MM.1S (cell line): ENCODE data around the gene NCAPH2.

Experiments used
- DNase-seq: peaks from one replicate; pipeline ENCODE4 v3.0.0-alpha.2; 2015
- H2AFZ ChIP-seq: fragments of 300-600 bp; sonication (generic); 2 replicates; pipeline ENCODE4 v1.6.0; 2016; ENCODE audit warnings: antibody characterized with exemption, low read length
- H3F3A ChIP-seq: fragments of 300-600 bp; sonication (generic); 2 replicates; pipeline ENCODE4 v1.6.1; 2016; ENCODE audit warnings: mild to moderate bottlenecking, antibody characterized with exemption, low read length, moderate library complexity, mixed read lengths; ENCODE audit not compliant: insufficient read depth
- H3K27ac ChIP-seq: fragments of 300-600 bp; sonication (generic); 2 replicates; pipeline ENCODE4 v1.5.1; 2016; ENCODE audit warnings: mild to moderate bottlenecking, low read length
- H3K27me3 ChIP-seq: fragments of 300-600 bp; sonication (generic); replicated peaks from 2 replicates; pipeline ENCODE4 v1.6.0; 2016; ENCODE audit warnings: low read length; ENCODE audit not compliant: insufficient read depth
- H3K36me3 ChIP-seq: fragments of 300-600 bp; sonication (generic); replicated peaks from 2 replicates; pipeline ENCODE4 v1.6.1; 2016; ENCODE audit warnings: mild to moderate bottlenecking, low read length, mixed read lengths; ENCODE audit not compliant: insufficient read depth
- H3K4me1 ChIP-seq: fragments of 300-600 bp; sonication (generic); 2 replicates; pipeline ENCODE4 v1.6.1; 2016; ENCODE audit warnings: low read length, mixed read lengths
- H3K4me2 ChIP-seq: fragments of 300-600 bp; sonication (generic); 2 replicates; pipeline ENCODE4 v1.6.0; 2016; ENCODE audit warnings: low read depth, low read length
- H3K4me3 ChIP-seq: fragments of 300-600 bp; sonication (generic); 2 replicates; pipeline ENCODE4 v1.5.1; 2016; ENCODE audit warnings: low read length, mixed read lengths
- H3K79me2 ChIP-seq: fragments of 300-600 bp; sonication (generic); 2 replicates; pipeline ENCODE4 v1.6.1; 2016; ENCODE audit warnings: mixed run types, low read length, mixed read lengths
- H3K9ac ChIP-seq: fragments of 300-600 bp; sonication (generic); 2 replicates; pipeline ENCODE4 v1.6.1; 2016; ENCODE audit warnings: low read length, mixed read lengths
- H3K9me2 ChIP-seq: fragments of 300-600 bp; sonication (generic); replicated peaks from 2 replicates; pipeline ENCODE4 v1.6.1; 2016; ENCODE audit warnings: mild to moderate bottlenecking, low read length, mixed read lengths; ENCODE audit not compliant: insufficient read depth
- H3K9me3 ChIP-seq: fragments of 300-600 bp; sonication (generic); replicated peaks from 2 replicates; pipeline ENCODE4 v1.6.1; 2016; ENCODE audit warnings: mild to moderate bottlenecking, low read length, mixed read lengths; ENCODE audit not compliant: insufficient read depth
- H4K20me1 ChIP-seq: fragments of 300-600 bp; sonication (generic); 2 replicates; pipeline ENCODE4 v1.6.1; 2016; ENCODE audit warnings: mild to moderate bottlenecking, low read length, moderate library complexity, mixed read lengths; ENCODE audit not compliant: insufficient read depth
- CTCF ChIP-seq: fragments of 300-600 bp; sonication (generic); IDR thresholded peaks from 2 replicates; pipeline ENCODE4 v1.5.1; 2016; ENCODE audit warnings: antibody characterized with exemption, low read length, mixed read lengths
- EZH2 ChIP-seq: fragments of 300-600 bp; sonication (generic); optimal IDR thresholded peaks from 2 replicates; pipeline ENCODE3; 2017; ENCODE audit warnings: low read depth, mild to moderate bottlenecking, antibody characterized with exemption, low read length, mixed read lengths
- EZH2phosphoT487 ChIP-seq: fragments of 300-600 bp; sonication (generic); IDR thresholded peaks from 2 replicates; pipeline ENCODE4 v1.6.1; 2018; ENCODE audit warnings: antibody characterized with exemption, low read length

Gene NCAPH2

GRCh38 chr22:50542416-50542927, 34.4 kb downstream of the NCAPH2 start:
- no peaks in the 10 kb centered on the region for H3K79me2 ChIP-seq
- DNase-seq, result no peak
- H3K4me1 ChIP-seq, result peaks cover 29% of the 10 kb centered on the region

GRCh38 chr22:50544078-50544745, 36.2 kb downstream of the NCAPH2 start:
- peak overlapping the region; percentile 63 for H3K4me2 ChIP-seq
- no peak overlapping the region for H3K27ac ChIP-seq
- H3K9me2 ChIP-seq, result no peaks in the 10 kb centered on the region
- no peaks in the 10 kb centered on the region for H3K36me3 ChIP-seq
- H3K79me2 ChIP-seq, result no peaks in the 10 kb centered on the region
- H3K9ac ChIP-seq, result peak overlapping the region; percentile 28; the same call in 1 of the 2 replicates
- peaks cover 18% of the 10 kb centered on the region; the same call in 1 of the 2 replicates for H3K4me1 ChIP-seq
- H3K4me3 ChIP-seq, result peak overlapping the region; percentile 24
- TF ChIP-seq CTCF (peak; percentile 78), EZH2 (no peak)
- no peaks in the 10 kb centered on the region for H3K9me3 ChIP-seq
- H3F3A ChIP-seq, result peaks cover 28% of the 10 kb centered on the region
- peak; percentile 83 for DNase-seq
- peaks cover 25% of the 10 kb centered on the region for H3K27me3 ChIP-seq
- no peaks in the 10 kb centered on the region for H4K20me1 ChIP-seq
- H2AFZ ChIP-seq, result peak overlapping the region; percentile 62

More at GRCh38 chr22:50542416-50542927, 34.4 kb downstream of the NCAPH2 start:
- H3F3A ChIP-seq, result peaks cover 39% of the 10 kb centered on the region
- no peaks in the 10 kb centered on the region for H3K36me3 ChIP-seq
- no peak overlapping the region for H3K9ac ChIP-seq
- peaks cover 11% of the 10 kb centered on the region for H3K27me3 ChIP-seq
- no peaks in the 10 kb centered on the region for H4K20me1 ChIP-seq
- H3K27ac ChIP-seq, result no peak overlapping the region
- H3K9me2 ChIP-seq, result no peaks in the 10 kb centered on the region
- TF ChIP-seq EZH2phosphoT487, result no peak
- no peak overlapping the region for H3K4me3 ChIP-seq
- no peaks in the 10 kb centered on the region for H3K9me3 ChIP-seq
- H3K4me2 ChIP-seq, result no peak overlapping the region
- no peak overlapping the region for H2AFZ ChIP-seq

- H3K4me3 ChIP-seq, result peak overlapping the region; percentile 24; the same call in 1 of the 2 replicates
- H3K4me1 ChIP-seq, result peaks cover 16% of the 10 kb centered on the region; the same call in 1 of the 2 replicates
Observed at GRCh38 chr22:50544746-50545253, 36.8 kb downstream of the NCAPH2 start.

More at GRCh38 chr22:50544746-50545253, 36.8 kb downstream of the NCAPH2 start:
- peak overlapping the region; percentile 62 for H2AFZ ChIP-seq
- no peaks in the 10 kb centered on the region for H3K79me2 ChIP-seq
- H4K20me1 ChIP-seq, result no peaks in the 10 kb centered on the region
- H3K9me3 ChIP-seq, result no peaks in the 10 kb centered on the region
- no peak overlapping the region for H3K27ac ChIP-seq
- H3K27me3 ChIP-seq, result peaks cover 25% of the 10 kb centered on the region
- DNase-seq, result no peak
- peaks cover 22% of the 10 kb centered on the region for H3F3A ChIP-seq
- H3K9ac ChIP-seq, result no peak overlapping the region
- TF ChIP-seq EZH2 (no peak), CTCF (no peak), EZH2phosphoT487 (no peak)
- no peaks in the 10 kb centered on the region for H3K9me2 ChIP-seq
- H3K4me2 ChIP-seq, result peak overlapping the region; percentile 63
- no peaks in the 10 kb centered on the region for H3K36me3 ChIP-seq
